HuH-7 (cell line): Measurements from ENCODE around the gene ZSWIM5.

Experiments used
- DNase-seq: peaks from one replicate; pipeline ENCODE4 v3.0.0; 2011; ENCODE audit warnings: low spot score

The ZSWIM5 gene

GRCh38 chr1:45023663-45024062, 182.7 kb downstream of the ZSWIM5 start:
- no peak for DNase-seq

GRCh38 chr1:45018599-45019230, 187.7 kb downstream of the ZSWIM5 start:
- DNase-seq = peak; percentile 65

GRCh38 chr1:45016767-45017166, 189.6 kb downstream of the ZSWIM5 start:
- DNase-seq = no peak

- DNase-seq = no peak
Observed at GRCh38 chr1:45016090-45016697, 190.2 kb downstream of the ZSWIM5 start.

- no peak for DNase-seq
Observed at GRCh38 chr1:45015683-45016082, 190.7 kb downstream of the ZSWIM5 start.

GRCh38 chr1:45014321-45015028, 191.9 kb downstream of the ZSWIM5 start:
- peak; percentile 81 for DNase-seq

GRCh38 chr1:45013551-45014209, 192.7 kb downstream of the ZSWIM5 start:
- DNase-seq = no peak

GRCh38 chr1:45012639-45013278, 193.6 kb downstream of the ZSWIM5 start:
- DNase-seq = peak; percentile 55

- peak; percentile 91 for DNase-seq
Observed at GRCh38 chr1:45011837-45012638, 194.4 kb downstream of the ZSWIM5 start, which contains the start of gene UROD. UROD (plus strand) TSS chr1:45012254; CDS start chr1:45012266, 12 bp downstream.

GRCh38 chr1:45010855-45011811, 195.3 kb downstream of the ZSWIM5 start, which contains the start of gene HECTD3:
HECTD3 (minus strand) TSS chr1:45011324; CDS start chr1:45011257, 67 bp downstream.
- peak; percentile 86 for DNase-seq

GRCh38 chr1:45009956-45010854, 196.2 kb downstream of the ZSWIM5 start:
- DNase-seq = no peak

- no peak for DNase-seq
Observed at GRCh38 chr1:45009296-45009865, 197.0 kb downstream of the ZSWIM5 start.

- no peak for DNase-seq
Observed at GRCh38 chr1:45008516-45008915, 197.9 kb downstream of the ZSWIM5 start.

- no peak for DNase-seq
Observed at GRCh38 chr1:45008076-45008475, 198.3 kb downstream of the ZSWIM5 start.

GRCh38 chr1:45007311-45007710, 199.1 kb downstream of the ZSWIM5 start:
- DNase-seq = no peak

GRCh38 chr1:45005761-45006160, 200.6 kb downstream of the ZSWIM5 start:
- no peak for DNase-seq

- DNase-seq = no peak
Observed at GRCh38 chr1:45004281-45004920, 202.0 kb downstream of the ZSWIM5 start.

GRCh38 chr1:45003741-45004140, 202.7 kb downstream of the ZSWIM5 start:
- DNase-seq = no peak
